GM18511 (cell line): ENCODE results near the gene ATXN1.

Experiments
- ATAC-seq: cut with Tn5 transposase; IDR thresholded peaks from one replicate; pipeline ENCODE4 v1.9.1; 2021; ENCODE audit warnings: mild to moderate bottlenecking, moderate library complexity; ENCODE audit not compliant: unreplicated experiment

ATXN1 gene

DNA sequence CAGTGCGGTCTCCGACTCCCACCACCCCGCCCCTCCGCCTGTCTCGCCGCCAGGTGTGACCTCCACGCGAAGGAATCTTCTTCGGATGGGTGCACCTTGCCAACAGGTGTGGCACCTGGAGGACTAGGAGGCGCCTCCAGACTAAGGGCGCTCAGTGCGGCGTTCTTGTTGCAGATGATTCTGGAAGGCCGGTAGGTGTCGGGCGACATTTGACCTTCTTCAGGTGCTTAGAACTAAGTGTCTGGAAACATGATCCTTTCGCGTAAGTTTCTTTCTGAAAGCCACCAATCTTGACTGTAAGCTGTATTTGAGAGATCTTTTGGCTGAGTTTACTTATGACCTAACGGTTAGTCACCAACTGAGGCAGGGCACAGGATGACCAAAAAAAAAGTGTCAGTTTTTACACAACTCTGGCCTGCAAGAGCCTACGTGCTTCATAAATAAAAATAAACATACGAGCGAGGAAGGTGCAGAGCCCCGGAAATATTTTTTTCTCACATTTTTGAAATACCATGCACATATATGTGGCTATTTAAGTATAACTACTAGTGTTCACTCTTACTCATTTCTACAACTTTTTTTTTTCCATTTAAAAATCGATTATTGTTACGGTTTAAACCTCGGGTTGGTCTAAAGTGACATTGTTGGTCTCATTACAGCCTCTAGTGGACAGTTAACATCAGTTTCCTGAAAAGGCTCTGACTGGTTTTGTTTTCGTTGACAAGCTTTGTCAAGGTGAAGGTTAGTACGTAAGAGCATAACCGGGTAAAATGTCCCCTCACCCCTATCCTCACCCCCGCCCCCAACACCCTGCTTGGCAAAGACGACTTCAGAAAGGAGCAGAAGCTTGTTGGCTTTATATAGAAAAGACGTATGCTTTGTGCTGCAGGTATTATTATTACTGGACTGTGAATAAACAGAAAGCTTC lies 1.6 kb upstream of the ATXN1 start:
- ATAC-seq, result peak; percentile 34

- peak; percentile 3 for ATAC-seq
Observed at GRCh38 chr6:16762268-16762549, 949 bp upstream of the ATXN1 start.

- peak; percentile 55 for ATAC-seq
Observed at GRCh38 chr6:16761471-16762267, 409 bp upstream of the ATXN1 start.

GRCh38 chr6:16759646-16760515 lies 1.4 kb downstream of the ATXN1 start:
- ATAC-seq, result peak; percentile 44

DNA sequence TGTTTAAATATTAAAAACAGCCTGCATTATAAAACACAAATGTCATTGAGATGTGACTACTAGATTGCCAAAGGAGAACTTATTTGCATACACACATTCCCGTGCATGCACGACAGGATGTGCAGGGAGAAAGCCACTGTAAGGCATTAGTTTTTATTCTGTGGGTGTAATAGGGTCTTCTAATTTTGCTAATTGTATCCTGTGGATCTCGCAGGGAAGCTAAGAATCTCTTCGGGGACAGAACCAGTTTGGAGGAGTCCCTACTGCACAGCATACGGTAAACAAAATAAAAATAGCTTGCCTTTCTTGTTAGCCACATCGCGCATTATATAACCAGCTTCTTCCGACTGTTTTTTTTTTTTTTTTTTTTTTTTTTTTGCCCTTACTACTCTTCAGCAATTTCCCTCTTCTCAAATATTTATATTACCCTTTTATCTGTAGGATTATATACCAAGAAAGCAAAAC lies 2.0 kb downstream of the ATXN1 start:
- no peak for ATAC-seq

DNA sequence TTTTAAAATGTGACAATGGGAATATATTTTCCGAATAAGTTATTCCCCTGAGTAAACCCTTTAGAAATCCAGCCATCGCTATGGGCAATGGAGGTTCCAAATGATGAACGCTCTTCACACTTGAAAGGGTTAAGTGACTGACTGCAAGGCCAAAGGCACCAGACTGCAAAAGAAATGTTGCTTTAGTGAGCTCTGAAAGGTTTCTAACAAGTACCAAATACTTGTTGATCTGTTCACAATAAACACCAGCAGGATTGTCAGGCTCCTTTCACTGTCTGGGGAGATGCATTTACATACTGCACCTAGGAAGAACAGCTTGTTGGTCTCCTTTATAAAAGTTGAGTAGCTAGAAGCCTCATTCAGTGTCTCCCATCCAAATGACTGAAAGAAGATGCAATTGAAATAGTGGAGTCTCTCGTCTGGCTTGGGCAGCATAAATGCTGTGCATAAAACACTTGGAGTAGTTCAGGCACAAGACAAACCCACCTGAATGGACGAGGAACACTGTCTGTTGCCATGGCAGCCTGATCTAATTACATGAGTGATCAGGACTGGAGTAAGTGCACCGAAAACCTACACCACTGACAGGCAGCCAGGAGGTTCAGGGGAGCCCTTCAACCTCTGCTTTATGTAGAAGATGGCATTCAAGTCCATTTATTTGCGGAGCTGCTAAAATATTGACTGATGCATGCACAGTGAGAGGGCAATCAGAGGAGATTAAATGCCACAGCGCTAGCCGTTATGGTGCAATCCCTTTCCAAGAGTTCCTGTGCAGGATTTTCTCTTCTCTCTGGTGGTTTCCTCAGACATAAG lies 2.9 kb downstream of the ATXN1 start:
- ATAC-seq, result no peak

GRCh38 chr6:16757332-16757731 lies 3.9 kb downstream of the ATXN1 start:
- no peak for ATAC-seq

DNA sequence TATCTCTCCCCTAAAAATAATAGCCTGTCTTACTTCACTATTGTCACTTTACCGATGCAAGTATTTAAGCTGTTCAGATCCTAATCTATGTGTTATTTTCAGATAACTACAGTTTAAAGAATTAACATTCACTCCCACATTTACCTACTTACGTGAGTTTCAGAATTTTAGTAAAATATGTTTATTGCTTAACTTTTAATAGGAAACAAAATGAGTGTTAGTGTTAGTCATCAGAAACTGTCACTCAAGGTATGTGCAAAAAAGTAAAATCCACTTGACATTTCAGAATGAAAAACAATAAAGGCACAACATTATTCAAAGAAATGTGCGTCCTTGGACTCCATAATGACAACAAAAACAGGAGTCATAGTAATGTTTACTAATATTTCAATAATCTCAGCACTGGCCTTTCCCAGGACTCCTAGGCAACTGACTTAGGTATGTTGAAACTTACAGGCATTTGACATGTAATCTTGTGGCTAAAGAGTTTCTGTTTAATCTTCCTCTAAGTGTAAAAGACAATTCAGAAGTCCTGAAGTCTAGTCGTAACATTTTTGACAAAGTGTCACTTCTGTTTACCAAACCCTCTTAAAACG lies 4.5 kb downstream of the ATXN1 start:
- no peak for ATAC-seq

- no peak for ATAC-seq
Observed at GRCh38 chr6:16755544-16755943, 5.7 kb downstream of the ATXN1 start.

- no peak for ATAC-seq
Observed at GRCh38 chr6:16754876-16755275, 6.4 kb downstream of the ATXN1 start.

- ATAC-seq, result no peak
Observed at GRCh38 chr6:16754274-16754673, 7.0 kb downstream of the ATXN1 start.

- no peak for ATAC-seq
Observed at GRCh38 chr6:16753341-16753740, 7.9 kb downstream of the ATXN1 start.

DNA sequence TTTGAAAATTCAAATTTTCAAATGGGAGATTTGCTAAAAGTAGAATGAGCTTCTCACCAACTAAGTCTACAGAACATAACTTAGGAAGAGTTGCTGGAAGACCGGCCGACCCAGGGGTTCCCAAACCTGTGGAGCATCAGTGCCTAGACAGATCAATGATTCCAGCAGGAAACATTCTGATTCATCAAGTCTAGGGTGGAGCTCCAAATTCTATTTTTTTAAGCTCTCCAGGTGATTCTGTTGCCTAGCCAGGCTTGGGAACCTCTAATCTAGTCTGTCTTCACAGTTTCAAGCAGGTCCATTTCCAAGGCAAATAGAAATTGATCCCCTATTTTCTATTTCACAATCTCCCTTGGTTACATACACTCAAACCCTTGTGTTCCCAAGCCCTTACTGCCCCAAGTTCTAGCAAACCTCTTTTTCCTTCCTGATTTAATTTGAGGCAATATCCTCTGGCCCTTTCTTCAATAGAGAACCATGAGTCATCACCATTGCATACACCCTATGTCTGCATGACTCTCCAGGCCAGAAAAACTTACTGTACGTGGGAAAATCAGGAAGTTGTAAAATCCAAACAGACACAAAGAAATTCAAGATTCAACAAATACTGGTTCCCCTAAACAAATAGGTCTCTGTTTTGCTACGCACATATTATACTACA lies 8.9 kb downstream of the ATXN1 start:
- ATAC-seq, result no peak

DNA sequence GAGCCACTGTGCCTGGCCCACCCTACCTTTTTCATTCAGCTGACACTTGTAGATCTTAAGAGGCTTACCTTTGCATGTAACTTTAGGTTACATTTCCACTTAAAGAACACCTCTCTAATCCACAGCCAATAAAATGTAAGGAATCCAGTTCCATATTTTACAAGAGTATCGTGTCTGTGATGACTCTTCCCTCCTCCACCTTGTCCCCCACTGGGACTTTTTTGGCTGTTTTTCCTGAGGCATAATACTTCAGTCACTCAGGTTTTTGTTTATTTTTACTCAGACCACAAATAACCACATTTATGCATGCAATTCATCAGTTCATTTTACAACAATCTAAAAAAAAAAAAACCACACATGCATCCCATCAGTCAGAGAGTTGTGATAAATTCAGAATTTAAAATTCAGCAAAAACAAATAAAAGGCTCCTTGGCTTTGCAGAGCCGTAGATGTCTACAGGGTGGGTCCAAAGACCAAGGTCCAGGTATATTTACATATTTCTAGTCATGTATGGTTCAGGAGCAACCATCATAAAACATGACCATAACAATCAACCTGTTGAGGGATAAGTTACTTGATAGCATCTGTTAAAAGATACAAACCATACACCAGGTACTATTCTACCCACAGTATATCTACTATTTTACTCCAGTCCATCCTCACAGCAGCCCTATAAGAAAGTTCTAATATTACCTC lies 9.9 kb downstream of the ATXN1 start:
- ATAC-seq, result no peak

DNA sequence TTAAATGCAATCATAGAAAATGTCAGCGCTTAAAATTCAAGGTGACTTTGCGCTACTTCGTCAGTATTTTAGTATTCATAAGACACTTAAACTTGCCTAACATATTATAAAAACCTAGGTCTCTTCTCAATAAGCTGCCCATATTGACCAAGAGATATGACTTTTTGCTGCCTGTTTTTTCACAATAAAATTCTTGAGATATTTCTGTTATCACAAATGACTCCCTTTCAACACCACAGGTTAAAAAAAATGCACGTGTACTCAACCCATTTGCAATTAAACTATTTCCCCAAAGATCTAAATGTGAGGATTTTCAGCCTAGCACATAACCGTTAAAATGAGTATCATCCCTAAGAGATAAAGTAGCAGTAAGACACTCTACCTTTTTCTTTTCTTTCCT lies 10.7 kb downstream of the ATXN1 start:
- ATAC-seq, result no peak

DNA sequence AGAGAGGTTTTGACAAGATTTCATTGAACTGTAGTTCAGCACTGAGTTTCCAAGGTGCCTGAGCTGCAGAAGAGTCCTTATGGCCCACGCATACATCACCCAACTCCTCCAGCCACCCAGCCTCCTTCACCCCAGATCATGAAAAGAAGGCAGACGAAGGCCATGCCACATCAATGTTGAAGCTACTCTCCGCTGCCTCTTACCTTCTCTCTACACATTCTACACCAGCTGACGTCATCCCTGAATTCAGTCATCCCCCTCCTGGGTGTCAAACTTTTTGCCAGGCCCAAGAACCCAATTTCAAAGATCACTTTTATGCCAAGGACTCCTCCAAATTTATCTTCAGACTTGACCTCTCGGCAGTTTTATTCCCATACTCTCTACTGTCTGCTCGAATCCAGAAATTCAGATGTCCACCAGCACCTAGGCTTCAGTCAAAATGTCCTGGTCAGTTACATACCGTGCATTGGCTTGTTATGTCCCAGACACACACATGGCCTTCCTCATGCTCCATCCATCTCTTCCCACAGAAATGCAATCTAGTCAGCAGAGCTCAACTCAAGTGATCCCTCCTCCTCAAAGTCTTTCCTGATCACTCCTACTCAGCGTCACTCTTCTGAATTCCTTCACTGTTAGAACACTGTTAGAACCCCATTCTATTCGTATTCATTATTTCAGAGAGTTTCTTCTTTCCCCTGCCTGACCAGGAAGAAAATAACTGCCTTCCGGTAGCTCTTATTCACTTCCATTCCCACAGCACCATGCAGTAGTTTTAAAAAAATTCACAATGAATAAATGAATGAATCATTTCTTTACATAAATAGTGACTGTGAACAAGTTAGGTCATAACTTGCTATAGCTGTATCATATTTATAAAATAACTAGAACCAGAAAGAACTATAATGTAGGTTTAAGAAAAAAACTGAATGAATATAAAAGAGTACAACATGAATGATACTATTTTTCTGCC lies 11.5 kb downstream of the ATXN1 start:
- no peak for ATAC-seq

DNA sequence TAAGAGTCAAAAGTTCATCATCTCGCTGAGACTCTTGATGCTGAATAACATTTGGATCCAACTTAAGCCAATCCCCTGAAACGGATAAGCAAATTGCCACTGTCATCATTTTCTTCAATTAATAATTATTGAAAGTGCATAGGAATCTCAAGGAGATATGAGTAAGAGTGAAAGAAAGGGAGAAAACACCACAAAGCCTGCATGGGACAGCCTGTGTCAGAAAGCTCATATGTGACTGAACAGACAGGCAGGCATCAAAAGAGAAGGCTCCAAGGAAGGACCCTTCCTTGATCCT lies 13.3 kb downstream of the ATXN1 start:
- no peak for ATAC-seq
